Psoas muscle (tissue), 8 donors: Measurements from ENCODE around the gene NRIP1. TPM values are rescaled to one million over a fixed set of nuclear protein-coding genes. Genes with fewer than 3 reads are reported as not detected.

Experiments
- ATAC-seq, 4 donors: fragments of 200-7000 bp; cut with Tn5 transposase; one replicate each; pipeline ENCODE4 v1.9.1; 2020; ENCODE audit warnings: moderate library complexity in 3 of 4, mild to moderate bottlenecking in 2 of 4
- DNase-seq, 2 donors: peaks; one replicate each; pipeline ENCODE4 v3.0.0-alpha.2; 2020
- H3K27ac ChIP-seq: fragments of 200-600 bp; one replicate; pipeline ENCODE4 v1.8.0; 2022
- H3K27me3 ChIP-seq, 3 donors: fragments of 200-600 bp in 1 of 3; one replicate each; pipeline versions ENCODE4 v1.6.1 to v1.8.0; 2013 to 2022; ENCODE audit warnings: low read length in 2 of 3, mild to moderate bottlenecking in 2 of 3, moderate library complexity in 1 of 3; ENCODE audit not compliant: insufficient read depth in 3 of 3
- H3K36me3 ChIP-seq, 2 donors: fragments of 200-600 bp in 1 of 2; one replicate each; pipeline versions ENCODE4 v1.6.1 to v1.8.0; 2013 to 2022; ENCODE audit warnings: low read depth in 1 of 2, mild to moderate bottlenecking in 1 of 2, moderate library complexity in 1 of 2; ENCODE audit not compliant: insufficient read depth in 1 of 2
- H3K4me1 ChIP-seq: fragments of 200-600 bp; one replicate; pipeline ENCODE4 v1.8.0; 2022
- H3K4me3 ChIP-seq: fragments of 200-600 bp; one replicate; pipeline ENCODE4 v1.8.0; 2022; ENCODE audit warnings: mild to moderate bottlenecking
- H3K9me3 ChIP-seq: fragments of 200-600 bp; one replicate; pipeline ENCODE4 v1.8.0; 2022
- WGBS, 3 donors: extraction: QIAGEN DNeasy Blood & Tissue Kit; methylation state at CpG; one replicate each; pipeline versions ENCODE4 v1.1.6 to v1.1.7; 2013; 5-methylcytosine and 5-hydroxymethylcytosine counted together
- intact Hi-C, 2 donors: fragments of 100-400 bp; cut with DNase I; formaldehyde crosslinking; loops; one replicate each; pipeline versions ENCODE4 v1.11.0 to v1.14.2; 2022
- polyA plus RNA-seq, 3 donors: library from polyadenylated mRNA; stranded (reverse); fragments of 200-250 nt; gene quantifications; one replicate each; pipeline ENCODE4 v1.2.3, GENCODE V29; 2013
- total RNA-seq, 4 donors: library from RNA; stranded (reverse); fragmentation: NEBNext Ultra II Directional in 2 of 4; extraction: Animal tissue kit (Norgen Biotek cat#: 25700) in 2 of 4; gene quantifications; one replicate each; pipeline versions ENCODE4 v1.2.1 to v1.2.4, GENCODE V29; 2021 to 2023
- TF ChIP-seq, protein P1 (sequence below): fragments of 200-600 bp; IDR thresholded peaks from one replicate; pipeline ENCODE4 v1.8.0; 2022; ENCODE audit warnings: antibody characterized with exemption
- donor health status: healthy with polysubstance abuse.
- donor health status: DM: no; HTN: no; CAD: no; lungs with moderate emphysema.
- donor health status: Bipolar disorder and iron deficiency.
- donor health status: healthy.
- donor health status: DM: yes; HTN: yes; CAD: no.
- donor health status: DM: no; HTN: no; CAD: no.
- donor health status: DM: no; HTN: no; CAD: no.
- donor health status: DM: yes; HTN: yes; CAD: no.

The NRIP1 gene
- total and polyA plus RNA-seq, 7 donors: 12.1 to 137 (median 42.8) TPM

DNA sequence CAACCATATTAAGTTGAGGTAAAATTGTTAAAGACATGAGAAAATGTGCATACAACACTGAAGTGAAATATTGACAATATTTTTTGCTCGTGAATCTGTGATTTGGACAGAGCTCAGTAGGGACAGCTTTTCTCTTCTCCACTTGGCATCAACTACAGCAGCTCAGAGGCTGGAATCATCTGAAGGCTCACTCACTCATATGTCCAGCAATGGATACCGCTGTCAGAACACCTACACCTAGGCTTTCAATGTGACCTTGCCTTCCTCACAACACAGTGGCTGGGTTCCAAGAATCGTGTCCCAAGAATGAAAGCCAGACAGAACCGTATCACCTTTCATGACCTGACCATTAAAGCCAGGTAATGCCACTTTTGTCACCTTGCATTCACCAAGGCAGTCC lies 115.2 kb downstream of the NRIP1 start:
- 76 to 83% (median 80%) methylated on average over 4 of the region's 4 CpGs for WGBS, 3 donors
- no peaks in the 10 kb centered on the region for H3K4me1 ChIP-seq
- H3K36me3 ChIP-seq: no peaks in the 10 kb centered on the region
- H3K9me3 ChIP-seq: peaks cover 5% of the 10 kb centered on the region
- intact Hi-C loops: loop anchor here in 1 of 2 donors (10.0 kb wide), 1 partner anchor 85 kb away; no protein-coding TSS in a partner anchor
- TF ChIP-seq, protein P1, sequence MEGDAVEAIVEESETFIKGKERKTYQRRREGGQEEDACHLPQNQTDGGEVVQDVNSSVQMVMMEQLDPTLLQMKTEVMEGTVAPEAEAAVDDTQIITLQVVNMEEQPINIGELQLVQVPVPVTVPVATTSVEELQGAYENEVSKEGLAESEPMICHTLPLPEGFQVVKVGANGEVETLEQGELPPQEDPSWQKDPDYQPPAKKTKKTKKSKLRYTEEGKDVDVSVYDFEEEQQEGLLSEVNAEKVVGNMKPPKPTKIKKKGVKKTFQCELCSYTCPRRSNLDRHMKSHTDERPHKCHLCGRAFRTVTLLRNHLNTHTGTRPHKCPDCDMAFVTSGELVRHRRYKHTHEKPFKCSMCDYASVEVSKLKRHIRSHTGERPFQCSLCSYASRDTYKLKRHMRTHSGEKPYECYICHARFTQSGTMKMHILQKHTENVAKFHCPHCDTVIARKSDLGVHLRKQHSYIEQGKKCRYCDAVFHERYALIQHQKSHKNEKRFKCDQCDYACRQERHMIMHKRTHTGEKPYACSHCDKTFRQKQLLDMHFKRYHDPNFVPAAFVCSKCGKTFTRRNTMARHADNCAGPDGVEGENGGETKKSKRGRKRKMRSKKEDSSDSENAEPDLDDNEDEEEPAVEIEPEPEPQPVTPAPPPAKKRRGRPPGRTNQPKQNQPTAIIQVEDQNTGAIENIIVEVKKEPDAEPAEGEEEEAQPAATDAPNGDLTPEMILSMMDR: no peak
- no peak for DNase-seq
- no peak overlapping the region for H3K27ac ChIP-seq
- no peak overlapping the region for H3K4me3 ChIP-seq
- no peak for ATAC-seq
- H3K27me3 ChIP-seq: no peaks in the 10 kb centered on the region

DNA sequence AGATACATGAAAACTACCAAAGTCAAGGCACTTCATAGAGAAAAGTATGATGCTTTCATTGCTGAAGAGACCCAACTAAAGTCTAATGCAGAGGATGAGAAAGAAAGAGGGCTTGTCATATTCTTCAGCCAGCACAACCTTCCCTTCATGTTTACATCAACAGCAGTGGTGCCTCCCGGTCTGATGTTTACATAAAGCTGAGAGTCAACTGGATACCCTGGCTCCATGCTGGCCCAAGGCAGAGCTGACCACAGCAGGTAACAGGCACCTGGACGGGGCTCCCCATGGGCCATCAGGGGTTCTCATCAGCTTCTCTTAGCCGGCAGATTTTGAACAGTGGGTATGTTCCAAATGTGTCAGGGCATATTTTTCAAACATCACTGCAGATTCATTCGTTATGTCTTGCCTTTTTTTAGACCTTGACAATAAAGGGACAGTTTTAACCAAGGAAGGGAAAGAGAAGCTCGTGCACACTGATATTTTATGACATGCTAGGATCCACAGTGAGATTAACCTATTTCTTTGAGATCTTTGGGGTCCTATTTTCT lies 117.1 kb downstream of the NRIP1 start:
- ATAC-seq: no peak
- peaks cover 5% of the 10 kb centered on the region for H3K9me3 ChIP-seq
- no peaks in the 10 kb centered on the region for H3K27me3 ChIP-seq
- no peaks in the 10 kb centered on the region for H3K36me3 ChIP-seq
- no peak overlapping the region for H3K27ac ChIP-seq
- no peak overlapping the region for H3K4me3 ChIP-seq
- no peaks in the 10 kb centered on the region for H3K4me1 ChIP-seq
- no peak for DNase-seq
- TF ChIP-seq, protein P1: no peak
- WGBS, 3 donors: 69 to 76% (median 70%) methylated on average over 5 of the region's 5 CpGs
- intact Hi-C loops: no loop called here

DNA sequence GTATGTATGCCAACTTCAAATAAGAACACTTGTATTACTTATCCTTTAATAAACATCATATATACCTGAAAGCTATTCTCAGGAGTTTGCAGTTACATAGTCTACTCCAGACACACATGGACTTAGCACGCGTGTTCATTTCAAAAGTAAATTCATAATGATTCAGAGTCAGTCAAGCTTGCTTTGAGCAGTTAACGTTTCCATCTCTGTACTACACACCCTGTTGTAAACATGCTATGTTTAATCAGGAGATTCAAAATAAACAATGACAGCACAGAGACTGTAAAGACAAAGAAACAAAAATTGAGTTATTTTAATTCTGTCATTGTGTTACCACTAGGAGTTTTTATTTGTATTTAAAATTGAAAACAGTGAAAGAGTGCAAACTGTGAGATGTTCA lies 119.6 kb downstream of the NRIP1 start:
- intact Hi-C loops: no loop called here
- WGBS, 3 donors: 87 to 92% (median 91%) methylated on average over 3 of the region's 3 CpGs
- H3K27ac ChIP-seq: no peak overlapping the region
- no peaks in the 10 kb centered on the region for H3K36me3 ChIP-seq
- H3K4me1 ChIP-seq: no peaks in the 10 kb centered on the region
- no peak for ATAC-seq
- H3K9me3 ChIP-seq: peaks cover 5% of the 10 kb centered on the region
- no peaks in the 10 kb centered on the region for H3K27me3 ChIP-seq
- no peak for DNase-seq
- H3K4me3 ChIP-seq: no peak overlapping the region
- TF ChIP-seq, protein P1: no peak

DNA sequence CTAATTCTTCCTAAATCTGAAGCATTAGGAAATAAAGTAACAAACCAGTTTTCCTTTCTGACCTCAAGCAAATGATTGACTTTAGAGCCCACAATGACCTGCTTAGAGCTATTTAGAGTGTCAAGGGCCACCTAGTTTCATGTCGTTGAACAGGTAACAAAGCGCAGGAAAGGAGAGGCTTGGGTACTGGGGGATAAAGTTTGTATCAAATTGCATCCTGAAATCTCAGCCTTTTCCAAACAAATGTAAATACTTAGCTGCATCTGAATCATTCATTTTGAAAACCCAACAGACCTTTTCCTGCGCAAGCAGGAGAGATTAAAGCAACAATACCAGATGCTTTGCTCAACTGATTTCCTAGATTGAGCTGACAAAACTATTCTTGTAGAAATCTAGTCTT lies 121.2 kb downstream of the NRIP1 start:
- Histone ChIP-seq H3K9me3 (peaks cover 3% of the 10 kb centered on the region), H3K4me3 (no peak overlapping the region), H3K36me3 (no peaks in the 10 kb centered on the region), H3K27ac (no peak overlapping the region), H3K27me3 (no peaks in the 10 kb centered on the region), H3K4me1 (no peaks in the 10 kb centered on the region)
- TF ChIP-seq, protein P1: no peak
- WGBS, 3 donors: 84 to 90% (median 90%) methylated on average over 3 of the region's 3 CpGs
- DNase-seq: no peak
- intact Hi-C loops: no loop called here
- ATAC-seq: no peak
